Right ventricle myocardium superior (tissue), 1 donor: ENCODE measurements around the gene YAF2. TPM values are rescaled to one million over a fixed set of nuclear protein-coding genes. Genes with fewer than 3 reads are reported as not detected.
A peak's percentile ranks its signal among the peaks of the same experiment; 100 is the strongest.
"Not testable (repeated sequence)": the region's sequence is repeated elsewhere in the genome, so short reads cannot be mapped to it uniquely, and the experiment has no call there.

Source experiments
- ATAC-seq: fragments of 200-7000 bp; cut with Tn5 transposase; one replicate; pipeline ENCODE4 v1.9.1; 2020; ENCODE audit warnings: mild to moderate bottlenecking; ENCODE audit not compliant: poor library complexity
- DNase-seq: peaks from one replicate; pipeline ENCODE4 v3.0.0-alpha.2; 2020
- intact Hi-C: fragments of 100-400 bp; cut with DNase I; formaldehyde crosslinking; loops from one replicate; pipeline ENCODE4 v1.11.2; 2022
- total RNA-seq: library from RNA; stranded (reverse); fragmentation: NEBNext Ultra II Directional; extraction: Animal tissue kit (Norgen Biotek cat#: 25700); gene quantifications from one replicate; pipeline ENCODE4 v1.2.1, GENCODE V29; 2021
- donor health status: DM: no; HTN: yes; CAD: no; lungs with severe emphysema.

The YAF2 gene
- total RNA-seq, 1 donor from 2014 or later, result 75.8 TPM

GRCh38 chr12:42213954-42214426 lies 24.1 kb downstream of the YAF2 start:
- intact Hi-C loops, result no loop called here
- ATAC-seq, result peak; percentile 85
- peak; percentile 58 for DNase-seq

GRCh38 chr12:42213023-42213422 lies 25.0 kb downstream of the YAF2 start:
- ATAC-seq (peak; percentile 68), DNase-seq (no peak)
- intact Hi-C loops, result no loop called here

- ATAC-seq (no peak), DNase-seq (no peak)
- intact Hi-C loops, result no loop called here
These were observed 29.5 kb downstream of the YAF2 start for GRCh38 chr12:42208574-42208973.

- DNase-seq (no peak), ATAC-seq (no peak)
- intact Hi-C loops, result no loop called here
These were observed 33.2 kb downstream of the YAF2 start for GRCh38 chr12:42204819-42205218.

GRCh38 chr12:42204362-42204761 lies 33.7 kb downstream of the YAF2 start:
- ATAC-seq (no peak), DNase-seq (no peak)
- intact Hi-C loops, result no loop called here

GRCh38 chr12:42201063-42201462 lies 37.0 kb downstream of the YAF2 start:
- ATAC-seq, result no peak
- intact Hi-C loops, result no loop called here

GRCh38 chr12:42199007-42199406 lies 39.0 kb downstream of the YAF2 start:
- no peak for DNase-seq
- ATAC-seq, result peak; percentile 53
- intact Hi-C loops, result no loop called here

More at GRCh38 chr12:42201063-42201462, 37.0 kb downstream of the YAF2 start:
- no peak for DNase-seq

- ATAC-seq (no peak), DNase-seq (no peak)
- intact Hi-C loops, result no loop called here
These were observed 41.1 kb downstream of the YAF2 start for GRCh38 chr12:42196723-42197603.

- DNase-seq, result no peak
- no peak for ATAC-seq
- intact Hi-C loops, result no loop called here
These were observed 45.4 kb downstream of the YAF2 start for GRCh38 chr12:42192686-42193085.

GRCh38 chr12:42192258-42192657 lies 45.8 kb downstream of the YAF2 start:
- intact Hi-C loops, result no loop called here
- DNase-seq (no peak), ATAC-seq (no peak)

GRCh38 chr12:42190376-42190775 lies 47.7 kb downstream of the YAF2 start:
- ATAC-seq (no peak), DNase-seq (no peak)
- intact Hi-C loops, result no loop called here

- ATAC-seq, DNase-seq, intact Hi-C loops: not testable (repeated sequence)
These were observed 49.8 kb downstream of the YAF2 start for GRCh38 chr12:42188275-42188674.

GRCh38 chr12:42187799-42188198 lies 50.2 kb downstream of the YAF2 start:
- DNase-seq (no peak), ATAC-seq (no peak)
- intact Hi-C loops, result no loop called here

GRCh38 chr12:42186793-42187192 lies 51.3 kb downstream of the YAF2 start:
- intact Hi-C loops, result no loop called here
- DNase-seq, result no peak
- no peak for ATAC-seq

- no peak for DNase-seq
- intact Hi-C loops, result no loop called here
These were observed 55.7 kb downstream of the YAF2 start for GRCh38 chr12:42182394-42182793.

GRCh38 chr12:42180990-42181596 lies 57.0 kb downstream of the YAF2 start:
- intact Hi-C loops, result no loop called here
- DNase-seq, result no peak
- ATAC-seq, result peak; percentile 56

More at GRCh38 chr12:42182394-42182793, 55.7 kb downstream of the YAF2 start:
- no peak for ATAC-seq

- no peak for DNase-seq
- intact Hi-C loops, result no loop called here
- ATAC-seq, result no peak
These were observed 59.9 kb downstream of the YAF2 start for GRCh38 chr12:42178101-42178500.

GRCh38 chr12:42174978-42175377 lies 63.1 kb downstream of the YAF2 start:
- ATAC-seq (no peak), DNase-seq (no peak)
- intact Hi-C loops, result no loop called here

GRCh38 chr12:42173961-42174521 lies 64.0 kb downstream of the YAF2 start:
- intact Hi-C loops, result no loop called here
- DNase-seq (no peak), ATAC-seq (peak; percentile 30)
